Common myeloid progenitor, CD34-positive (primary cell): ENCODE measurements around the gene CATSPERZ.

Source experiments
- CTCF ChIA-PET: fragments of 350-600 bp; sonication (Branson Sonifier 250); formaldehyde crosslinking; loops from one replicate; lab custom pipeline; 2021; ENCODE audit warnings: antibody characterized with exemption; lab: Charles Lee
- POLR2A ChIA-PET: fragments of 350-600 bp; sonication (Branson Sonifier 250); formaldehyde crosslinking; loops from one replicate; lab custom pipeline; 2021; ENCODE audit warnings: antibody characterized with exemption; lab: Charles Lee
- DNase-seq, 3 donors: peaks; one replicate each; pipeline versions ENCODE4 v3.0.0 to v3.0.0-alpha.2; 2013
- H3K27ac ChIP-seq, 2 experiments: 1 replicate in 1 of 2; 2 replicates in 1 of 2; pipeline ENCODE4 v1.7.0; 2013; ENCODE audit warnings: inconsistent platforms in 2 of 2, low read length in 2 of 2, mild to moderate bottlenecking in 2 of 2, low read depth in 1 of 2, moderate library complexity in 1 of 2; ENCODE audit not compliant: severe bottlenecking in 2 of 2, insufficient read depth in 1 of 2, poor library complexity in 1 of 2
- H3K27me3 ChIP-seq, 5 experiments: replicated peaks in 2 of 5; 1 replicate in 3 of 5; 2 replicates in 2 of 5; pipeline versions ENCODE4 v1.6.1 to v1.7.0; 2013; ENCODE audit warnings: low read length in 4 of 5, mild to moderate bottlenecking in 2 of 5, moderate library complexity in 2 of 5, inconsistent platforms in 1 of 5; ENCODE audit not compliant: insufficient read depth in 5 of 5, control insufficient read depth in 4 of 5
- H3K36me3 ChIP-seq, 4 experiments: 1 replicate in 2 of 4; 2 replicates in 2 of 4; pipeline versions ENCODE4 v1.6.1 to v1.7.0; 2013; ENCODE audit warnings: low read length in 3 of 4, control low read depth in 1 of 4, mild to moderate bottlenecking in 1 of 4; ENCODE audit not compliant: control insufficient read depth in 4 of 4, insufficient read depth in 4 of 4
- H3K4me1 ChIP-seq, 4 experiments: 1 replicate in 3 of 4; 2 replicates in 1 of 4; pipeline versions ENCODE4 v1.6.1 to v1.7.1; 2013; ENCODE audit warnings: low read length in 3 of 4, mild to moderate bottlenecking in 3 of 4, control low read depth in 1 of 4, inconsistent platforms in 1 of 4, moderate library complexity in 1 of 4; ENCODE audit not compliant: control insufficient read depth in 4 of 4, insufficient read depth in 4 of 4; ENCODE audit errors: control extremely low read depth in 1 of 4
- H3K4me3 ChIP-seq, 7 experiments: 1 replicate in 4 of 7; 2 replicates in 3 of 7; pipeline versions ENCODE4 v1.5.1 to v1.7.0; 2013; ENCODE audit warnings: mild to moderate bottlenecking in 7 of 7, low read length in 6 of 7, moderate library complexity in 6 of 7, inconsistent platforms in 2 of 7, low read depth in 2 of 7, control low read depth in 1 of 7; ENCODE audit not compliant: insufficient read depth in 4 of 7, control insufficient read depth in 1 of 7; ENCODE audit errors: extremely low read depth in 1 of 7
- H3K9me3 ChIP-seq, 5 experiments: 1 replicate in 4 of 5; 2 replicates in 1 of 5; pipeline versions ENCODE4 v1.6.1 to v1.7.1; 2013; ENCODE audit warnings: low read length in 4 of 5, mild to moderate bottlenecking in 2 of 5, inconsistent platforms in 1 of 5, low read depth in 1 of 5, moderate library complexity in 1 of 5; ENCODE audit not compliant: control insufficient read depth in 4 of 5, insufficient read depth in 2 of 5; ENCODE audit errors: control extremely low read depth in 1 of 5
- WGBS: methylation state at CpG from one replicate; pipeline ENCODE4 v1.1.5; 2013; ENCODE audit not compliant: insufficient coverage; 5-methylcytosine and 5-hydroxymethylcytosine counted together

CATSPERZ gene

DNA sequence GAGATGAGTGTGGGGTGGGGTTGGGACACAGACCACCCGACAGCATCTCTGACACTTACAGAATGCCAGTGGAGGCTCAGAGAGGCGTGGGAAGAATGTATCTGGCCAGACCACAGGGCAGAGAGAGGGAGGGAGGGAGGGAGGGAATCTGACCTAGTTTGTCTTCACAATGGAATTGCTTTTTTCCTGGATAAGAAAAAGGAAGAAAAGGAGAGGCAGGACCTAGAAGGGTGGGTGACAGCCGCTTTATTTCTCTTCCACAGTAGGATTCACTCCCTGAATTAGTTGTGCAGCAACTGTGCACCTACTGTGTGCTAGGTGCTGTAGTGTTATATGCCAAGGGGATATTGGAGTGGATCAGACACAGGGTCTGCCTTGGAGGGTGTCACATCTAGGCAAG, 5.4 kb upstream of the CATSPERZ start:
- Histone ChIP-seq H3K9me3 (no peaks in the 10 kb centered on the region), H3K4me3 (no peak overlapping the region), H3K27me3 (peaks cover 14 to 99% (median 61%) of the 10 kb centered on the region in 5 experiments), H3K27ac (no peak overlapping the region), H3K36me3 (no peaks in the 10 kb centered on the region), H3K4me1 (peaks cover 0 to 39% (median 28%) of the 10 kb centered on the region in 4 experiments)
- CTCF ChIA-PET: interaction anchor here (0.7 to 2.4 kb wide), 6 partner anchors 31 to 1735 kb away, joined by 3 to 6 read pairs (median 3); no protein-coding TSS in a partner anchor
- POLR2A ChIA-PET: interaction anchor here (0.7 kb wide), 1 partner anchor 90 kb away, joined by 4 read pairs; no protein-coding TSS in a partner anchor
- WGBS: 81% methylated on average over 3 of the region's 3 CpGs
- DNase-seq: no peak

DNA sequence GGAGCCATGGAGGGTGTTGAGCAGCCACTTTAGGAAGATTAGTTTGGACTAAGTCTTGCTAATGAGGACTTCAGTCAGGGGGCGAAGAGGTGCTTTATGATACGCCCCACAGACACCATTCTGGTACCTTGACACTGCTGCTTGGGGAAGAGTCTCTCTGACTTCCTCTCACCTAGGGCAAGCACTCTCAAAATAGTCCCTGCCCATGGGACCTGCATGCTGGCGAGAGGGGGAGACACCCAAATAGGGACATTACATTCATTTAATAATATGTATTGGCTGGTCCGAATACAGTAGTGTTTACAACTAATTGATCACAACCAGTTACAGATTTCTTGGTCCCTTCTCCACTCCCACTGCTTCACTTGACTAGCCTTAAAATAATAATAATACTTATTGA, 4.4 kb upstream of the CATSPERZ start:
- Histone ChIP-seq H3K27me3 (peaks cover 14 to 99% (median 64%) of the 10 kb centered on the region in 5 experiments), H3K4me3 (no peak overlapping the region), H3K27ac (no peak overlapping the region), H3K4me1 (peaks cover 0 to 49% (median 38%) of the 10 kb centered on the region in 4 experiments), H3K36me3 (no peaks in the 10 kb centered on the region), H3K9me3 (no peaks in the 10 kb centered on the region)
- ChIA-PET CTCF (interaction anchor here (0.7 to 2.4 kb wide), 6 partner anchors 32 to 1736 kb away, joined by 3 to 6 read pairs (median 3); no protein-coding TSS in a partner anchor), POLR2A (interaction anchor here (1.1 kb wide), 1 partner anchor 25 kb away, joined by 6 read pairs; no protein-coding TSS in a partner anchor)
- WGBS: 100% methylated on average over 2 of the region's 4 CpGs
- DNase-seq: no peak

DNA sequence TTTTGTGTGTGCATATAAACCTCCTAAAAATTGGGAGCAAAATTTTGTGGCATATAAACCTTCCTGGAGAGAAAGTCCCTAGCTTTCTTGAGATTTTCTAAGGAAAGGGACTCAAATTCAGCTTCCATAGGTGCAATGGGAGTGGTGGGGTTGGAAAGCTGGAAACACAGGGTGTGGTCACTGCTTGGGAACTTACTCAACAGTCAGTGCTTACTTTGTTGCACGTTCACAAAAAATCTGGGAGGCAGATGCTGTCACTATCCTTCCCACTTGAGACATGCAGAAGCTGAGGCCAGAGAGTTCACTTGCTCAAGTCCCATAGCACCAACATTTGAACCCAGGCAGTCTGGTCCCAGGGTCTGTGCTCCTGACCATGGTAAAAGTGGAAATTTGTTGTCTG, 3.9 kb upstream of the CATSPERZ start:
- Histone ChIP-seq H3K4me3 (no peak overlapping the region), H3K27me3 (peaks cover 14 to 95% (median 62%) of the 10 kb centered on the region in 5 experiments), H3K4me1 (peaks cover 0 to 50% (median 40%) of the 10 kb centered on the region in 4 experiments), H3K27ac (no peak overlapping the region), H3K9me3 (no peaks in the 10 kb centered on the region), H3K36me3 (no peaks in the 10 kb centered on the region)
- CTCF ChIA-PET: interaction anchor here (1.1 to 2.9 kb wide), 4 partner anchors 12 to 90 kb away, joined by 3 to 10 read pairs (median 5); partner anchors contain the start of genes BAD, FERMT3, PRDX5 and TRMT112
- DNase-seq: no peak
- WGBS: 22% methylated on average over 1 of the region's 1 CpG
- POLR2A ChIA-PET: interaction anchor here (1.1 kb wide), 1 partner anchor 26 kb away, joined by 6 read pairs; no protein-coding TSS in a partner anchor

DNA sequence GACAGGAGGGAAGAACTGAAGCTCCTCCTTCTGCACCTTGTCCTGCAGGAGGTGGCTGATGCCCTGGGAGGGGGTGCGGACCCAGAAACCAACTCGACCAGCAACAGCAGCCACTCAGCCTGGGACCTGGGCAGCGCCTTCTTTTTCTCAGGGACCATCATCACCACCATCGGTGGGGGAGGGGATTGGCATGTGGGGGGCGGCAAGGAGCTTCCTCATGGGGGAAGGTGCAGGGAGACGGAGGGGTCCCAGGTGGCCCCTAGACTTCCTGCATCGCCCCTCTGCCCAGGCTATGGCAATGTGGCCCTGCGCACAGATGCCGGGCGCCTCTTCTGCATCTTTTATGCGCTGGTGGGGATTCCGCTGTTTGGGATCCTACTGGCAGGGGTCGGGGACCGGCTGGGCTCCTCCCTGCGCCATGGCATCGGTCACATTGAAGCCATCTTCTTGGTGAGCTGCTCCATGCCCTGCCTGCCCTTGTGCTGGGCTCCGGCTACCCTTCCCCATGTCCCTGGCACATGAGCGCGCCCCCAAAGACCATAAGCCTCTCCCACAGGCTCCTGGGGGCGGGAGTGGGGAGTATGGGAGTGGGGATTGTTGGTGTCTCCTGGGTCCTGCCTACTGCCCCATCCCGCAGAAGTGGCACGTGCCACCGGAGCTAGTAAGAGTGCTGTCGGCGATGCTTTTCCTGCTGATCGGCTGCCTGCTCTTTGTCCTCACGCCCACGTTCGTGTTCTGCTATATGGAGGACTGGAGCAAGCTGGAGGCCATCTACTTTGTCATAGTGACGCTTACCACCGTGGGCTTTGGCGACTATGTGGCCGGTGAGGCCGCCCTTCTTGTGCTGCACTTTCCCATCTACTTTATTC, 3.1 kb upstream of the CATSPERZ start:
- no peak overlapping the region for H3K4me3 ChIP-seq
- no peaks in the 10 kb centered on the region for H3K9me3 ChIP-seq
- no peak overlapping the region for H3K27ac ChIP-seq
- CTCF ChIA-PET: interaction anchor here (0.8 to 2.9 kb wide), 7 partner anchors 13 to 91 kb away, joined by 3 to 10 read pairs (median 4); partner anchors contain the start of genes BAD, FERMT3, PRDX5 and TRMT112
- POLR2A ChIA-PET: interaction anchor here (0.5 to 1.1 kb wide), 2 partner anchors 21 to 26 kb away, joined by 5 to 6 read pairs; no protein-coding TSS in a partner anchor
- H3K36me3 ChIP-seq: no peaks in the 10 kb centered on the region
- no peak for DNase-seq
- 5% methylated on average over 27 of the region's 34 CpGs for WGBS
- peaks cover 14 to 93% (median 65%) of the 10 kb centered on the region in 5 experiments for H3K27me3 ChIP-seq
- peaks cover 0 to 41% (median 33%) of the 10 kb centered on the region in 4 experiments for H3K4me1 ChIP-seq

DNA sequence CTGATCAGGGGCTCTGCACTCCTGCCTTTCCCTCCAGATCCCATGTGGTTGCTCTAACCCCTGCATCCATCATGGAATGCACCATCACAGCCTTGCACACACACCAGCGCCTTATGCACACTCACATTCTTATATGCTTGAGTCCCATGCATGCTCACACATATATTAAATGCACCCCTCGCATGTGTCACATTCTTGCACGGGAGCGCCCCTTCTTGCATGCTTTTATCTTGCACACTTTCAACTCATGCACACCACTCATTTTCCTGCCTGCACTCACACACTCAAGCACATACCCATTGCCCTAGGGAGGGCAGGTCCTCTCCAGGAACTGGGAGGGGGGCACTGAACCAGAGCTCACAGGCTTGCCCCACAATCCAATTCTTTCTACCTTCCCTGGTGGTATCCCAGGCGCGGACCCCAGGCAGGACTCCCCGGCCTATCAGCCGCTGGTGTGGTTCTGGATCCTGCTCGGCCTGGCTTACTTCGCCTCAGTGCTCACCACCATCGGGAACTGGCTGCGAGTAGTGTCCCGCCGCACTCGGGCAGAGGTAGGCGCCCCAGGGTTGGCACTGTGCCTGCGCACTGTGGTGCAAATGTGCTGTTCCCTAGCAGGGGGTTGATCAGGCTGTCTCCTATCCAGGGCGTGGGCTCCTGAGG, 2.3 kb upstream of the CATSPERZ start:
- 11% methylated on average over 17 of the region's 18 CpGs for WGBS
- H3K27me3 ChIP-seq: peaks cover 14 to 86% (median 62%) of the 10 kb centered on the region in 5 experiments

DNA sequence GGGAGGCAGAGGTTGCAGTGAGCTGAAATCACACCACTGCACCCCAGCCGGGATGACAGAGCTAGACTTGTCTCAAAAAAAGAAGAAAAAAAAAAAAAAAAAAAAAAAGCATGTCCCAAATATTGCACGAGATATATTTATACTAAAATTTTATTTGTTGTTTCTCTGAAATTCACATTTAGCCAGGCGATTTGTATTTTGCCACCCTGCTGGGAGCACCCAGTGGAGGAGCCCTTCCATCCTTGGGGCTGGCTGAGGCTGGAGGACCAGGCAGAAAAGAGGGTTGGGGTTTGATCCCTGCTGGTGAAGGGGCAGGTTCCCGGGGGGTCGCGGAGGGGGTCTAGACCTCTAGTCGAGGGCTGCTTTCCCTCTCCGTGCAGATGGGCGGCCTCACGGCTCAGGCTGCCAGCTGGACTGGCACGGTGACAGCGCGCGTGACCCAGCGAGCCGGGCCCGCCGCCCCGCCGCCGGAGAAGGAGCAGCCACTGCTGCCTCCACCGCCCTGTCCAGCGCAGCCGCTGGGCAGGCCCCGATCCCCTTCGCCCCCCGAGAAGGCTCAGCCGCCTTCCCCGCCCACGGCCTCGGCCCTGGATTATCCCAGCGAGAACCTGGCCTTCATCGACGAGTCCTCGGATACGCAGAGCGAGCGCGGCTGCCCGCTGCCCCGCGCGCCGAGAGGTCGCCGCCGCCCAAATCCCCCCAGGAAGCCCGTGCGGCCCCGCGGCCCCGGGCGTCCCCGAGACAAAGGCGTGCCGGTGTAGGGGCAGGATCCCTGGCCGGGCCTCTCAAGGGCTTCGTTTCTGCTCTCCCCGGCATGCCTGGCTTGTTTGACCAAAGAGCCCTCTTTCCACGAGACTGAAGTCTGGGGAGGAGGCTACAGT, 952 bp upstream of the CATSPERZ start:
- Histone ChIP-seq H3K4me1 (peaks cover 0 to 41% (median 33%) of the 10 kb centered on the region in 4 experiments), H3K36me3 (no peaks in the 10 kb centered on the region), H3K27ac (no peak overlapping the region), H3K27me3 (peaks cover 14 to 73% (median 51%) of the 10 kb centered on the region in 5 experiments), H3K9me3 (no peaks in the 10 kb centered on the region), H3K4me3 (peak overlapping the region in 5 of 7 experiments; percentile 6 to 66 (median 40))
- CTCF ChIA-PET: interaction anchor here (0.7 to 2.9 kb wide), 5 partner anchors 10 to 93 kb away, joined by 3 to 10 read pairs (median 4); partner anchors contain the start of gene FERMT3
- POLR2A ChIA-PET: no interaction called here
- WGBS: under 1% methylated on average over 52 of the region's 60 CpGs
- DNase-seq: peak in 2 of 3 donors; percentile 33 to 57

More for the DNA sequence above, 2.3 kb upstream of the CATSPERZ start:
- H3K4me3 ChIP-seq: no peak overlapping the region
- H3K27ac ChIP-seq: no peak overlapping the region
- no peaks in the 10 kb centered on the region for H3K36me3 ChIP-seq
- ChIA-PET CTCF (interaction anchor here (1.1 to 2.9 kb wide), 5 partner anchors 13 to 92 kb away, joined by 3 to 10 read pairs (median 4); partner anchors contain the start of genes BAD and FERMT3), POLR2A (no interaction called here)
- H3K4me1 ChIP-seq: peaks cover 0 to 35% (median 28%) of the 10 kb centered on the region in 4 experiments
- DNase-seq: peak in 2 of 3 donors; percentile 41 to 43
- no peaks in the 10 kb centered on the region for H3K9me3 ChIP-seq
